HepG2 (cell line): ENCODE data around the gene MYO18A. TPM values are rescaled to one million over a fixed set of nuclear protein-coding genes. Genes with fewer than 3 reads are reported as not detected.
A peak's percentile ranks its signal among the peaks of the same experiment; 100 is the strongest.

Source experiments
- MAZ ChIP-seq, 2 experiments: sonication (generic) in 1 of 2; formaldehyde crosslinking in 1 of 2; IDR thresholded peaks; 2 replicates each; pipeline versions ENCODE4 v1.5.0 to v1.6.1; 2012 to 2020; ENCODE audit warnings: low read depth in 2 of 2, mild to moderate bottlenecking in 2 of 2, borderline replicate concordance in 1 of 2, improper control_type of control experiment in 1 of 2, low read length in 1 of 2, missing genetic modification reagents in 1 of 2, moderate library complexity in 1 of 2
- NFKB2 ChIP-seq: sonication (generic); formaldehyde crosslinking; IDR thresholded peaks from 2 replicates; pipeline ENCODE4 v1.4.0; 2020; ENCODE audit warnings: missing genetic modification reagents, borderline replicate concordance
- PHB2 ChIP-seq: fragments of 450-650 bp; IDR thresholded peaks from 2 replicates; pipeline ENCODE4 v1.6.1; 2018; ENCODE audit not compliant: partially characterized antibody
- RAD51 ChIP-seq: fragments of 450-650 bp; IDR thresholded peaks from 2 replicates; pipeline ENCODE4 v1.6.1; 2016; ENCODE audit warnings: borderline replicate concordance
- YEATS2 ChIP-seq: sonication (generic); formaldehyde crosslinking; IDR thresholded peaks from 2 replicates; pipeline ENCODE4 v1.4.0; 2020; ENCODE audit warnings: missing genetic modification reagents, borderline replicate concordance
- ZFP37 ChIP-seq: sonication (generic); formaldehyde crosslinking; IDR thresholded peaks from 2 replicates; pipeline ENCODE4 v1.4.0; 2020; ENCODE audit warnings: missing genetic modification reagents, borderline replicate concordance
- ZSCAN22 ChIP-seq: sonication (generic); formaldehyde crosslinking; IDR thresholded peaks from 2 replicates; pipeline ENCODE4 v1.4.0; 2020; ENCODE audit warnings: mild to moderate bottlenecking, missing genetic modification reagents
- polyA plus RNA-seq, 8 experiments: library from polyadenylated mRNA; depleted of rRNA in 3 of 8; stranded (reverse) in 7 of 8; unstranded in 1 of 8; fragments of >200 nt; fragmentation: Illumina TruSeq in 4 of 8; extraction: Trizol in 4 of 8; gene quantifications; 2 replicates each; pipeline versions ENCODE4 v1.2.1 to v1.2.3, GENCODE V29; 2011 to 2016; ENCODE audit warnings: low read depth in 4 of 8, missing spikeins in 1 of 8, mixed read lengths in 1 of 8; ENCODE audit not compliant: insufficient read depth in 1 of 8
- total RNA-seq, 5 experiments: library from RNA; depleted of rRNA; stranded (reverse); fragments of >200 nt; fragmentation: Illumina TruSeq; extraction: Trizol; gene quantifications; 2 replicates each; pipeline ENCODE4 v1.2.3, GENCODE V29; 2016; ENCODE audit warnings: low read depth in 1 of 5
- TF ChIP-seq, protein P1 (sequence below): sonication (generic); formaldehyde crosslinking; IDR thresholded peaks from 2 replicates; pipeline ENCODE4 v1.5.0; 2020; ENCODE audit warnings: mild to moderate bottlenecking, missing genetic modification reagents, borderline replicate concordance
- TF ChIP-seq, protein P2 (sequence below): sonication (generic); formaldehyde crosslinking; IDR thresholded peaks from 2 replicates; pipeline ENCODE4 v1.5.1; 2020; ENCODE audit warnings: missing genetic modification reagents, mild to moderate bottlenecking, borderline replicate concordance
- TF ChIP-seq, protein P3 (sequence below): IDR thresholded peaks from 2 replicates; pipeline ENCODE4 v1.6.1; 2018; ENCODE audit warnings: missing genetic modification reagents, mild to moderate bottlenecking, missing compliant biosample characterization
- TF ChIP-seq, protein P4 (sequence below): sonication (generic); formaldehyde crosslinking; IDR thresholded peaks from 2 replicates; pipeline ENCODE4 v1.5.0; 2020; ENCODE audit warnings: missing genetic modification reagents
- TF ChIP-seq, protein P5 (sequence below): IDR thresholded peaks from 2 replicates; pipeline ENCODE4 v1.6.1; 2016
- TF ChIP-seq, protein P6 (sequence below): IDR thresholded peaks from 2 replicates; pipeline ENCODE4 v1.6.1; 2016; ENCODE audit warnings: missing biosample characterization, missing genetic modification reagents, low read depth

The MYO18A gene
- total and polyA plus RNA-seq, 2 of the 13 experiments (the other 11 are each of a cell fraction or from before 2014, with no cell fraction given), result 16.8 to 24.8 TPM

DNA sequence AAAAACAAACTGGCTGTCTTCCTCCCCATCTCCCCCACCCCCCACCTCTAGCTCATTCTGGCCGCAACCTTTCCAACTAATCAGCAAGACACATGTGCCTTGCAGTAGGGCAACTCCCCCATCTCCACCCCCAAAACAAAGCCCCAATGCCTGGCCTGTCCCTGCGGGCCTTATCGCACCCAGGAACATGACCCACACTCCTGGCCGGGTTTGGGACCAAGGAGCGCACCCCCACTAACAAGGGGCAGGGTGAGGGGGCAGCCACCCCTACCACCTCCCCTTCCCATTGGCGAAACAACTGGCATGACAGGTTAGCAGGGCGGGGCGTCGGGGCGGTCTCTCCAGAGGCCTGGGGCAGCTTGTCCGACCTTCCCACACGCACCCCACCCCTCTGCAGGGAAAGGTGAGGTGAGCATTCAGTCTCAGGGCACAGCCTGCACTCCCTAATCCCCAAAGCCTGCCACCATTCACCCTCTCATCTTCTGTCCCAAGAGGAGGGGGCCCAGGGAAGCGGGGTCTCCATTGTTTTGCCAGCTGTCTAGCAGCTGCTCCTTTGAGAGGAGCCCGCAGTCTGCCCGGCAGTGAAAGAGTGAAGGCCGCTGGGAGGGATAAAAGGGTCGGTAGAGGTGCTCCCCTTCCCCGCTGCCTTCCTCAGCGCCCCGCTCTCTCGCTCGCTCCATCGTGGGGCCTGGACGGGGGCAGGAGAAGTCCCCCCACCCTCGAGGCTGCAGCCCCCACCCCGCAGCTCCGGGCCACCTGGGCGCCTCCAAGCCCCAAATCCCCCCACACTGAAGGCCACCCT lies 765 bp downstream of the MYO18A start (continued):
- TF ChIP-seq, protein P1, sequence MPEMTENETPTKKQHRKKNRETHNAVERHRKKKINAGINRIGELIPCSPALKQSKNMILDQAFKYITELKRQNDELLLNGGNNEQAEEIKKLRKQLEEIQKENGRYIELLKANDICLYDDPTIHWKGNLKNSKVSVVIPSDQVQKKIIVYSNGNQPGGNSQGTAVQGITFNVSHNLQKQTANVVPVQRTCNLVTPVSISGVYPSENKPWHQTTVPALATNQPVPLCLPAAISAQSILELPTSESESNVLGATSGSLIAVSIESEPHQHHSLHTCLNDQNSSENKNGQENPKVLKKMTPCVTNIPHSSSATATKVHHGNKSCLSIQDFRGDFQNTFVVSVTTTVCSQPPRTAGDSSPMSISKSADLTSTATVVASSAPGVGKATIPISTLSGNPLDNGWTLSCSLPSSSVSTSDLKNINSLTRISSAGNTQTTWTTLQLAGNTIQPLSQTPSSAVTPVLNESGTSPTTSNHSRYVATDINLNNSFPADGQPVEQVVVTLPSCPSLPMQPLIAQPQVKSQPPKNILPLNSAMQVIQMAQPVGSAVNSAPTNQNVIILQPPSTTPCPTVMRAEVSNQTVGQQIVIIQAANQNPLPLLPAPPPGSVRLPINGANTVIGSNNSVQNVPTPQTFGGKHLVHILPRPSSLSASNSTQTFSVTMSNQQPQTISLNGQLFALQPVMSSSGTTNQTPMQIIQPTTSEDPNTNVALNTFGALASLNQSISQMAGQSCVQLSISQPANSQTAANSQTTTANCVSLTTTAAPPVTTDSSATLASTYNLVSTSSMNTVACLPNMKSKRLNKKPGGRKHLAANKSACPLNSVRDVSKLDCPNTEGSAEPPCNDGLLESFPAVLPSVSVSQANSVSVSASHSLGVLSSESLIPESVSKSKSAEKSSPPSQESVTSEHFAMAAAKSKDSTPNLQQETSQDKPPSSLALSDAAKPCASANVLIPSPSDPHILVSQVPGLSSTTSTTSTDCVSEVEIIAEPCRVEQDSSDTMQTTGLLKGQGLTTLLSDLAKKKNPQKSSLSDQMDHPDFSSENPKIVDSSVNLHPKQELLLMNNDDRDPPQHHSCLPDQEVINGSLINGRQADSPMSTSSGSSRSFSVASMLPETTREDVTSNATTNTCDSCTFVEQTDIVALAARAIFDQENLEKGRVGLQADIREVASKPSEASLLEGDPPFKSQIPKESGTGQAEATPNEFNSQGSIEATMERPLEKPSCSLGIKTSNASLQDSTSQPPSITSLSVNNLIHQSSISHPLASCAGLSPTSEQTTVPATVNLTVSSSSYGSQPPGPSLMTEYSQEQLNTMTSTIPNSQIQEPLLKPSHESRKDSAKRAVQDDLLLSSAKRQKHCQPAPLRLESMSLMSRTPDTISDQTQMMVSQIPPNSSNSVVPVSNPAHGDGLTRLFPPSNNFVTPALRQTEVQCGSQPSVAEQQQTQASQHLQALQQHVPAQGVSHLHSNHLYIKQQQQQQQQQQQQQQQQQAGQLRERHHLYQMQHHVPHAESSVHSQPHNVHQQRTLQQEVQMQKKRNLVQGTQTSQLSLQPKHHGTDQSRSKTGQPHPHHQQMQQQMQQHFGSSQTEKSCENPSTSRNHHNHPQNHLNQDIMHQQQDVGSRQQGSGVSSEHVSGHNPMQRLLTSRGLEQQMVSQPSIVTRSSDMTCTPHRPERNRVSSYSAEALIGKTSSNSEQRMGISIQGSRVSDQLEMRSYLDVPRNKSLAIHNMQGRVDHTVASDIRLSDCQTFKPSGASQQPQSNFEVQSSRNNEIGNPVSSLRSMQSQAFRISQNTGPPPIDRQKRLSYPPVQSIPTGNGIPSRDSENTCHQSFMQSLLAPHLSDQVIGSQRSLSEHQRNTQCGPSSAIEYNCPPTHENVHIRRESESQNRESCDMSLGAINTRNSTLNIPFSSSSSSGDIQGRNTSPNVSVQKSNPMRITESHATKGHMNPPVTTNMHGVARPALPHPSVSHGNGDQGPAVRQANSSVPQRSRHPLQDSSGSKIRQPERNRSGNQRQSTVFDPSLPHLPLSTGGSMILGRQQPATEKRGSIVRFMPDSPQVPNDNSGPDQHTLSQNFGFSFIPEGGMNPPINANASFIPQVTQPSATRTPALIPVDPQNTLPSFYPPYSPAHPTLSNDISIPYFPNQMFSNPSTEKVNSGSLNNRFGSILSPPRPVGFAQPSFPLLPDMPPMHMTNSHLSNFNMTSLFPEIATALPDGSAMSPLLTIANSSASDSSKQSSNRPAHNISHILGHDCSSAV (CRISPR knock-in tag), result no peak
- TF ChIP-seq, protein P2, sequence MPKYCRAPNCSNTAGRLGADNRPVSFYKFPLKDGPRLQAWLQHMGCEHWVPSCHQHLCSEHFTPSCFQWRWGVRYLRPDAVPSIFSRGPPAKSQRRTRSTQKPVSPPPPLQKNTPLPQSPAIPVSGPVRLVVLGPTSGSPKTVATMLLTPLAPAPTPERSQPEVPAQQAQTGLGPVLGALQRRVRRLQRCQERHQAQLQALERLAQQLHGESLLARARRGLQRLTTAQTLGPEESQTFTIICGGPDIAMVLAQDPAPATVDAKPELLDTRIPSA (CRISPR knock-in tag), result no peak
- TF ChIP-seq YEATS2 (peak; percentile 34; the same call in 1 of the 2 replicates), PHB2 (no peak), RAD51 (no peak), ZSCAN22 (CRISPR knock-in tag) (no peak), ZFP37 (CRISPR knock-in tag) (no peak), NFKB2 (no peak), MAZ (IDR thresholded peaks at IDR 0.05; ENCODE audit: borderline replicate concordance, low read depth, low read length) (peak; percentile 71; the same call in 1 of the 2 replicates), MAZ (CRISPR knock-in tag; IDR thresholded peaks at IDR 0.05; ENCODE audit: low read depth) (peak; percentile 53; the same call in 1 of the 2 replicates)
- TF ChIP-seq, protein P3, sequence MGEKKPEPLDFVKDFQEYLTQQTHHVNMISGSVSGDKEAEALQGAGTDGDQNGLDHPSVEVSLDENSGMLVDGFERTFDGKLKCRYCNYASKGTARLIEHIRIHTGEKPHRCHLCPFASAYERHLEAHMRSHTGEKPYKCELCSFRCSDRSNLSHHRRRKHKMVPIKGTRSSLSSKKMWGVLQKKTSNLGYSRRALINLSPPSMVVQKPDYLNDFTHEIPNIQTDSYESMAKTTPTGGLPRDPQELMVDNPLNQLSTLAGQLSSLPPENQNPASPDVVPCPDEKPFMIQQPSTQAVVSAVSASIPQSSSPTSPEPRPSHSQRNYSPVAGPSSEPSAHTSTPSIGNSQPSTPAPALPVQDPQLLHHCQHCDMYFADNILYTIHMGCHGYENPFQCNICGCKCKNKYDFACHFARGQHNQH (CRISPR knock-in tag), result no peak; the same call in 1 of the 2 replicates
- TF ChIP-seq, protein P4, sequence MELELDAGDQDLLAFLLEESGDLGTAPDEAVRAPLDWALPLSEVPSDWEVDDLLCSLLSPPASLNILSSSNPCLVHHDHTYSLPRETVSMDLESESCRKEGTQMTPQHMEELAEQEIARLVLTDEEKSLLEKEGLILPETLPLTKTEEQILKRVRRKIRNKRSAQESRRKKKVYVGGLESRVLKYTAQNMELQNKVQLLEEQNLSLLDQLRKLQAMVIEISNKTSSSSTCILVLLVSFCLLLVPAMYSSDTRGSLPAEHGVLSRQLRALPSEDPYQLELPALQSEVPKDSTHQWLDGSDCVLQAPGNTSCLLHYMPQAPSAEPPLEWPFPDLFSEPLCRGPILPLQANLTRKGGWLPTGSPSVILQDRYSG, result no peak
- TF ChIP-seq, protein P5, sequence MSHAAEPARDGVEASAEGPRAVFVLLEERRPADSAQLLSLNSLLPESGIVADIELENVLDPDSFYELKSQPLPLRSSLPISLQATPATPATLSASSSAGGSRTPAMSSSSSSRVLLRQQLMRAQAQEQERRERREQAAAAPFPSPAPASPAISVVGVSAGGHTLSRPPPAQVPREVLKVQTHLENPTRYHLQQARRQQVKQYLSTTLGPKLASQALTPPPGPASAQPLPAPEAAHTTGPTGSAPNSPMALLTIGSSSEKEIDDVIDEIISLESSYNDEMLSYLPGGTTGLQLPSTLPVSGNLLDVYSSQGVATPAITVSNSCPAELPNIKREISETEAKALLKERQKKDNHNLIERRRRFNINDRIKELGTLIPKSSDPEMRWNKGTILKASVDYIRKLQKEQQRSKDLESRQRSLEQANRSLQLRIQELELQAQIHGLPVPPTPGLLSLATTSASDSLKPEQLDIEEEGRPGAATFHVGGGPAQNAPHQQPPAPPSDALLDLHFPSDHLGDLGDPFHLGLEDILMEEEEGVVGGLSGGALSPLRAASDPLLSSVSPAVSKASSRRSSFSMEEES, result no peak
- TF ChIP-seq, protein P6, sequence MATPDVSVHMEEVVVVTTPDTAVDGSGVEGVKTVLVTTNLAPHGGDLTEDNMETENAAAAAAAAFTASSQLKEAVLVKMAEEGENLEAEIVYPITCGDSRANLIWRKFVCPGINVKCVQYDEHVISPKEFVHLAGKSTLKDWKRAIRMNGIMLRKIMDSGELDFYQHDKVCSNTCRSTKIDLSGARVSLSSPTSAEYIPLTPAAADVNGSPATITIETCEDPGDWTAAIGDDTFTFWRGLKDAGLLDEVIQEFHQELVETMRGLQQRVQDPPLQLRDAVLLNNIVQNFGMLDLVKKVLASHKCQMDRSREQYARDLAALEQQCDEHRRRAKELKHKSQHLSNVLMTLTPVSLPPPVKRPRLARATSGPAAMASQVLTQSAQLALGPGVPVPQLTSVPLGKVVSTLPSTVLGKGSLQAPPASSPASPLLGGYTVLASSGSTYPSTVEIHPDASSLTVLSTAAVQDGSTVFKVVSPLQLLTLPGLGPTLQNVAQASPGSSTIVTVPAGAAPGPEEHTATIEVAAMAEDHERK (CRISPR knock-in tag), result no peak
